HL-60 (cell line): ENCODE data around the gene OR6Q1.

Experiments
- DNase-seq, 2 experiments: peaks; one replicate each; pipeline ENCODE4 v3.0.0-alpha.2; 2010 to 2020; ENCODE audit warnings: low read depth in 1 of 2, low spot score in 1 of 2
- H3K27ac ChIP-seq: fragments of 250-450 bp; sonication (Bioruptor Pico); replicated peaks from 2 replicates; pipeline ENCODE4 v1.5.1; 2020; ENCODE audit warnings: mild to moderate bottlenecking, moderate library complexity
- H3K27me3 ChIP-seq: fragments of 250-450 bp; sonication (Bioruptor Pico); 2 replicates; pipeline ENCODE4 v1.5.1; 2021; ENCODE audit warnings: mild to moderate bottlenecking, moderate library complexity; ENCODE audit not compliant: insufficient read depth, poor library complexity, severe bottlenecking
- H3K4me3 ChIP-seq: replicated peaks from 2 replicates; pipeline ENCODE4 v1.5.1; 2011; ENCODE audit warnings: mild to moderate bottlenecking, control low read depth, low read length; ENCODE audit not compliant: insufficient read depth
- GABPA ChIP-seq: IDR thresholded peaks from 2 replicates; pipeline ENCODE4 v1.6.1; 2012; ENCODE audit warnings: low read depth
- POLR2AphosphoS5 ChIP-seq: IDR thresholded peaks from 2 replicates; pipeline ENCODE4 v1.6.1; 2012; ENCODE audit warnings: low read depth
- SPI1 ChIP-seq: IDR thresholded peaks from 2 replicates; pipeline ENCODE4 v1.6.1; 2012; ENCODE audit warnings: low read depth, mild to moderate bottlenecking, borderline replicate concordance
- TF ChIP-seq, protein P1 (sequence below): IDR thresholded peaks from 2 replicates; pipeline ENCODE4 v1.6.1; 2012; ENCODE audit warnings: low read depth; ENCODE audit not compliant: insufficient replicate concordance
- TF ChIP-seq, protein P2 (sequence below): IDR thresholded peaks from one replicate; pipeline ENCODE4 v1.5.1; 2011; ENCODE audit warnings: low read length, control low read depth, inconsistent platforms; ENCODE audit not compliant: insufficient read depth

Gene OR6Q1

DNA sequence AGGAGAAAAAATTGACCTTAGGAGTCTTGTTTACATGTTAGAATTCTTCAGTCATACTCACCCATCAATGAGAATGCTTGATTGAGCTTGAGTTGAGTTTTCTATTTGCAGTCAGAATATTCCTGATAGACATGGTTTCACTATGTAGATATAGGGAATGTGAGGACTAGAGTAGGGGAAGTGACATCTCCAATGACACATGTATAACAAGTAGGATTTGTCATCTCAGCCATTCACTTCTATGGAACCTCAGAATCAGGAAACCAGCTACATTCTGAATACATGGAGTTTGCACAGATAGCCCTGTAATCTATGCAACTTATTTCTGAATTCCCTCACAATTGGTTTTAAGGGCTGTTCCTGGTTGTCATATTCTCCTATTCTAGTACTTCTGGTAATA, 27.2 kb upstream of the OR6Q1 start:
- Histone ChIP-seq H3K4me3 (no peak overlapping the region), H3K27me3 (no peaks in the 10 kb centered on the region), H3K27ac (no peak overlapping the region)
- no peak for DNase-seq
- TF ChIP-seq, protein P1, sequence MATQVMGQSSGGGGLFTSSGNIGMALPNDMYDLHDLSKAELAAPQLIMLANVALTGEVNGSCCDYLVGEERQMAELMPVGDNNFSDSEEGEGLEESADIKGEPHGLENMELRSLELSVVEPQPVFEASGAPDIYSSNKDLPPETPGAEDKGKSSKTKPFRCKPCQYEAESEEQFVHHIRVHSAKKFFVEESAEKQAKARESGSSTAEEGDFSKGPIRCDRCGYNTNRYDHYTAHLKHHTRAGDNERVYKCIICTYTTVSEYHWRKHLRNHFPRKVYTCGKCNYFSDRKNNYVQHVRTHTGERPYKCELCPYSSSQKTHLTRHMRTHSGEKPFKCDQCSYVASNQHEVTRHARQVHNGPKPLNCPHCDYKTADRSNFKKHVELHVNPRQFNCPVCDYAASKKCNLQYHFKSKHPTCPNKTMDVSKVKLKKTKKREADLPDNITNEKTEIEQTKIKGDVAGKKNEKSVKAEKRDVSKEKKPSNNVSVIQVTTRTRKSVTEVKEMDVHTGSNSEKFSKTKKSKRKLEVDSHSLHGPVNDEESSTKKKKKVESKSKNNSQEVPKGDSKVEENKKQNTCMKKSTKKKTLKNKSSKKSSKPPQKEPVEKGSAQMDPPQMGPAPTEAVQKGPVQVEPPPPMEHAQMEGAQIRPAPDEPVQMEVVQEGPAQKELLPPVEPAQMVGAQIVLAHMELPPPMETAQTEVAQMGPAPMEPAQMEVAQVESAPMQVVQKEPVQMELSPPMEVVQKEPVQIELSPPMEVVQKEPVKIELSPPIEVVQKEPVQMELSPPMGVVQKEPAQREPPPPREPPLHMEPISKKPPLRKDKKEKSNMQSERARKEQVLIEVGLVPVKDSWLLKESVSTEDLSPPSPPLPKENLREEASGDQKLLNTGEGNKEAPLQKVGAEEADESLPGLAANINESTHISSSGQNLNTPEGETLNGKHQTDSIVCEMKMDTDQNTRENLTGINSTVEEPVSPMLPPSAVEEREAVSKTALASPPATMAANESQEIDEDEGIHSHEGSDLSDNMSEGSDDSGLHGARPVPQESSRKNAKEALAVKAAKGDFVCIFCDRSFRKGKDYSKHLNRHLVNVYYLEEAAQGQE = no peak
- no peak for TF ChIP-seq SPI1
- TF ChIP-seq POLR2AphosphoS5 = no peak
- no peak for TF ChIP-seq GABPA

DNA sequence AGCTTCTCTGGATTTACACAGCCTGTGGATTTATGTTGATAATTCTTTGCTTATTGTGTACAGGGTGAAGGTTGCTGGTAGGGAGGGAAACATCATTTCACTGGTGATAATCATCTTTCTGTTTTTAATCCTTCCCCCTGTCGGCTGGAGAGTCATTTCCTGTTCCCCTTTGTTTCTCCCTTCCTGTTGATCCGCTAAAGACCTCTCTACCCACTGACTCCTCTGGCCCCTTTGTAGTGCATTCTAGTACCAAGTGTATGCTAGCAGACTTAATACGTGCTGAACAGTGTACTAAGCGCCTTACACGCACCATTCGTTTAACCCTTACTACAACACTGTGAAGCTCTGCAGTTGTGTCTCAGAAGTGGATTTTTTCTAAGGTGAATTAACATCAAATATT, 26.1 kb upstream of the OR6Q1 start:
- TF ChIP-seq GABPA (no peak), POLR2AphosphoS5 (no peak), SPI1 (no peak)
- TF ChIP-seq, protein P1 = no peak
- TF ChIP-seq, protein P2, sequence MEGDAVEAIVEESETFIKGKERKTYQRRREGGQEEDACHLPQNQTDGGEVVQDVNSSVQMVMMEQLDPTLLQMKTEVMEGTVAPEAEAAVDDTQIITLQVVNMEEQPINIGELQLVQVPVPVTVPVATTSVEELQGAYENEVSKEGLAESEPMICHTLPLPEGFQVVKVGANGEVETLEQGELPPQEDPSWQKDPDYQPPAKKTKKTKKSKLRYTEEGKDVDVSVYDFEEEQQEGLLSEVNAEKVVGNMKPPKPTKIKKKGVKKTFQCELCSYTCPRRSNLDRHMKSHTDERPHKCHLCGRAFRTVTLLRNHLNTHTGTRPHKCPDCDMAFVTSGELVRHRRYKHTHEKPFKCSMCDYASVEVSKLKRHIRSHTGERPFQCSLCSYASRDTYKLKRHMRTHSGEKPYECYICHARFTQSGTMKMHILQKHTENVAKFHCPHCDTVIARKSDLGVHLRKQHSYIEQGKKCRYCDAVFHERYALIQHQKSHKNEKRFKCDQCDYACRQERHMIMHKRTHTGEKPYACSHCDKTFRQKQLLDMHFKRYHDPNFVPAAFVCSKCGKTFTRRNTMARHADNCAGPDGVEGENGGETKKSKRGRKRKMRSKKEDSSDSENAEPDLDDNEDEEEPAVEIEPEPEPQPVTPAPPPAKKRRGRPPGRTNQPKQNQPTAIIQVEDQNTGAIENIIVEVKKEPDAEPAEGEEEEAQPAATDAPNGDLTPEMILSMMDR = no peak
- no peak for DNase-seq
- no peaks in the 10 kb centered on the region for H3K27me3 ChIP-seq
- no peak overlapping the region for H3K27ac ChIP-seq
- H3K4me3 ChIP-seq = no peak overlapping the region

DNA sequence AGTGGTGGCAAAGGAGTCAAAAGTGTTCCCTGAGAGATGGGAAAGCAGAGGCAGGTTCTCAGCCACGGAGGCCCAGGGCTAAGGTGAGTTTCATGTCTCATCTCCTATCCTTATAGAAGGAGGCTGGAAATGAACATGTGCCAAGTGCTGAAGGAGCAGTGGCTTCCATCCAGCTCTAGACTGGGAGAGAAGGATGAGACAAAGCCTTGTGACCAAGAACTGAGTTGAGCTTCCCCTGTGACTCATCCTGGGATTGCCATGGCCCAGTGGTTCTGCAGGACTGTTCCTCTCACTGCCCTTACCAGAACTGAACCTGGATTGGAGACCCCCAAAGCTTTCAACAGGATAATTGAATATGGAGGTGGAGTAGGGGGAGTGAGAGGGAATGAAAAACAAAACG, 23.8 kb upstream of the OR6Q1 start:
- Histone ChIP-seq H3K27ac (no peak overlapping the region), H3K4me3 (no peak overlapping the region), H3K27me3 (no peaks in the 10 kb centered on the region)
- no peak for DNase-seq
- TF ChIP-seq, protein P1 = no peak
- TF ChIP-seq, protein P2 = no peak
- TF ChIP-seq SPI1 (no peak), POLR2AphosphoS5 (no peak), GABPA (no peak)

DNA sequence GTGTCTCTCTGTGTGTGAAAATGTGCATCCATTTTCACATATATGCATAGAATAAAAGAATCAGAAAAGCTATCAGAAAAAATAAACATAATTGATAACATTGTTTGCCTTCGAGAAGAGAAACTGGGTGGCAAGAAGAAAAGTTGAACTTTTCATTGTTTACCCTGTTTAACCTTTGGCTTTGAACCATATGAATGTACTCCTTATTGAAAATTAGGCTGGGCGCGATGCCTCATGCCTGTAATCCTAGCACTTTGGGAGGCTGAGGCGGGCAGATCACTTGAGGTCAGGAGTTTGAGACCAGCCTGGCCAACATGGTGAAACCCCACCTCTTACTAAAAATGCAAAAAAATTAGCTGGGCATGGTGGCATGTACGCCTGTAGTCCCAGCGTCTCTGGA, 19.0 kb upstream of the OR6Q1 start:
- Histone ChIP-seq H3K27ac (no peak overlapping the region), H3K27me3 (no peaks in the 10 kb centered on the region), H3K4me3 (no peak overlapping the region)
- DNase-seq = no peak
- TF ChIP-seq, protein P1 = no peak
- TF ChIP-seq, protein P2 = no peak
- no peak for TF ChIP-seq GABPA
- no peak for TF ChIP-seq SPI1
- TF ChIP-seq POLR2AphosphoS5 = no peak
